H9 (cell line): Measurements from ENCODE around the gene NAT14. TPM values are rescaled to one million over a fixed set of nuclear protein-coding genes. Genes with fewer than 3 reads are reported as not detected.
"Not testable (repeated sequence)": the region's sequence is repeated elsewhere in the genome, so short reads cannot be mapped to it uniquely, and the experiment has no call there.

ENCODE experiments used
- DNase-seq: peaks from one replicate; pipeline ENCODE4 v3.0.0-alpha.2; 2017
- H2AFZ ChIP-seq: one replicate; pipeline ENCODE4 v1.6.1; 2013; ENCODE audit warnings: mild to moderate bottlenecking, low read length, control low read depth, moderate library complexity
- H2AK5ac ChIP-seq: 2 replicates; pipeline ENCODE4 v1.6.1; 2013; ENCODE audit warnings: low read length, control low read depth, mixed read lengths; ENCODE audit not compliant: insufficient read length
- H2BK120ac ChIP-seq: one replicate; pipeline ENCODE4 v1.6.1; 2013; ENCODE audit warnings: low read depth, mild to moderate bottlenecking, low read length, control low read depth, inconsistent platforms; ENCODE audit not compliant: poor library complexity, severe bottlenecking
- H2BK12ac ChIP-seq: 2 replicates; pipeline ENCODE4 v1.6.1; 2013; ENCODE audit warnings: low read length, control low read depth, mixed read lengths, low read depth; ENCODE audit not compliant: insufficient read length
- H2BK15ac ChIP-seq: 2 replicates; pipeline ENCODE4 v1.6.1; 2013; ENCODE audit warnings: low read depth, low read length, control low read depth
- H2BK20ac ChIP-seq: one replicate; pipeline ENCODE4 v1.6.1; 2013; ENCODE audit warnings: low read depth, mild to moderate bottlenecking, low read length, control low read depth, inconsistent platforms; ENCODE audit not compliant: poor library complexity, severe bottlenecking
- H2BK5ac ChIP-seq: 2 replicates; pipeline ENCODE4 v1.6.1; 2013; ENCODE audit warnings: low read length, control low read depth, mixed read lengths; ENCODE audit not compliant: insufficient read length
- H3K14ac ChIP-seq: 2 replicates; pipeline ENCODE4 v1.6.1; 2013; ENCODE audit warnings: low read length, control low read depth; ENCODE audit not compliant: insufficient read depth
- H3K18ac ChIP-seq: 2 replicates; pipeline ENCODE4 v1.6.1; 2013; ENCODE audit warnings: low read depth, mild to moderate bottlenecking, mixed read lengths, low read length, control low read depth; ENCODE audit not compliant: insufficient read length
- H3K23ac ChIP-seq: 2 replicates; pipeline ENCODE4 v1.6.1; 2013; ENCODE audit warnings: low read length, control low read depth, mixed read lengths, low read depth; ENCODE audit not compliant: insufficient read length
- H3K23me2 ChIP-seq: 2 replicates; pipeline ENCODE4 v1.6.1; 2013; ENCODE audit warnings: low read depth, mild to moderate bottlenecking, mixed read lengths, low read length, control low read depth; ENCODE audit not compliant: insufficient read length, poor library complexity, severe bottlenecking
- H3K27ac ChIP-seq: 2 replicates; pipeline ENCODE4 v1.5.1; 2013; ENCODE audit warnings: low read length, control low read depth, mixed read lengths, low read depth; ENCODE audit not compliant: insufficient read length
- H3K27me3 ChIP-seq: 2 replicates; pipeline ENCODE4 v1.6.1; 2013; ENCODE audit warnings: low read length, control low read depth, inconsistent platforms; ENCODE audit not compliant: insufficient read depth
- H3K4ac ChIP-seq: 2 replicates; pipeline ENCODE4 v1.6.1; 2013; ENCODE audit warnings: low read depth, mild to moderate bottlenecking, control low read depth, inconsistent platforms, low read length, moderate library complexity
- H3K4me1 ChIP-seq: 2 replicates; pipeline ENCODE4 v1.6.1; 2013; ENCODE audit warnings: low read length, control low read depth, inconsistent platforms; ENCODE audit not compliant: insufficient read depth
- H3K4me2 ChIP-seq: 2 replicates; pipeline ENCODE4 v1.6.1; 2013; ENCODE audit warnings: low read length, control low read depth, mixed read lengths; ENCODE audit not compliant: insufficient read length, insufficient read depth
- H3K56ac ChIP-seq: 2 replicates; pipeline ENCODE4 v1.6.1; 2013; ENCODE audit warnings: low read depth, mild to moderate bottlenecking, mixed read lengths, low read length, control low read depth; ENCODE audit not compliant: insufficient read length
- H3K79me1 ChIP-seq: 2 replicates; pipeline ENCODE4 v1.6.1; 2013; ENCODE audit warnings: low read depth, mild to moderate bottlenecking, moderate library complexity, low read length, control low read depth, inconsistent platforms; ENCODE audit not compliant: insufficient read depth, poor library complexity, severe bottlenecking
- H3K79me2 ChIP-seq: 2 replicates; pipeline ENCODE4 v1.6.1; 2013; ENCODE audit warnings: low read length, control low read depth, inconsistent platforms; ENCODE audit not compliant: insufficient read depth
- H3K9ac ChIP-seq: 2 replicates; pipeline ENCODE4 v1.6.1; 2013; ENCODE audit warnings: low read length, control low read depth, mixed read lengths; ENCODE audit not compliant: insufficient read length; ENCODE audit errors: extremely low read depth
- H3K9me3 ChIP-seq: one replicate; pipeline ENCODE4 v1.6.1; 2013; ENCODE audit warnings: low read depth, low read length, inconsistent platforms; ENCODE audit not compliant: control insufficient read depth
- H3T11ph ChIP-seq: one replicate; pipeline ENCODE4 v1.6.1; 2013; ENCODE audit warnings: mild to moderate bottlenecking, low read length, control low read depth, inconsistent platforms
- H4K20me1 ChIP-seq: one replicate; pipeline ENCODE4 v1.6.1; 2013; ENCODE audit not compliant: control insufficient read depth, insufficient read length, insufficient read depth
- H4K5ac ChIP-seq: 2 replicates; pipeline ENCODE4 v1.6.1; 2013; ENCODE audit warnings: low read depth, mild to moderate bottlenecking, mixed read lengths, low read length, control low read depth; ENCODE audit not compliant: insufficient read length
- H4K8ac ChIP-seq: replicated peaks from 2 replicates; pipeline ENCODE4 v1.6.1; 2013; ENCODE audit warnings: low read length, control low read depth, mixed read lengths, low read depth; ENCODE audit not compliant: insufficient read length
- H4K91ac ChIP-seq: 2 replicates; pipeline ENCODE4 v1.6.1; 2013; ENCODE audit warnings: low read depth, mild to moderate bottlenecking, moderate library complexity, mixed read lengths, low read length, control low read depth; ENCODE audit not compliant: insufficient read length
- H3K27ac Mint-ChIP-seq, 3 experiments: 2 replicates in 2 of 3; 3 replicates in 1 of 3; pipeline ENCODE4 v1.8.0; 2020 to 2021; ENCODE audit warnings: mixed read lengths in 3 of 3, mild to moderate bottlenecking in 1 of 3, moderate library complexity in 1 of 3
- H3K27me3 Mint-ChIP-seq: 2 replicates; pipeline ENCODE4 v1.8.0; 2021; ENCODE audit warnings: low read depth, mild to moderate bottlenecking, moderate library complexity, mixed read lengths
- H3K36me3 Mint-ChIP-seq, 3 experiments: 2 replicates in 2 of 3; 3 replicates in 1 of 3; pipeline ENCODE4 v1.8.0; 2020 to 2021; ENCODE audit warnings: low read depth in 3 of 3, mixed read lengths in 3 of 3; ENCODE audit not compliant: insufficient read depth in 1 of 3
- H3K4me1 Mint-ChIP-seq, 2 experiments: 2 replicates each; pipeline ENCODE4 v1.8.0; 2020; ENCODE audit warnings: mixed read lengths in 2 of 2
- H3K4me3 Mint-ChIP-seq, 2 experiments: 2 replicates in 1 of 2; 3 replicates in 1 of 2; pipeline ENCODE4 v1.8.0; 2020 to 2021; ENCODE audit warnings: mild to moderate bottlenecking in 2 of 2, mixed read lengths in 2 of 2, moderate library complexity in 1 of 2
- H3K9me3 Mint-ChIP-seq, 2 experiments: 2 replicates in 1 of 2; 3 replicates in 1 of 2; pipeline ENCODE4 v1.8.0; 2020; ENCODE audit warnings: mild to moderate bottlenecking in 2 of 2, mixed read lengths in 2 of 2, moderate library complexity in 1 of 2
- CTCF ChIP-seq: fragments of 200-600 bp; sonication (generic); conservative IDR thresholded peaks from 3 replicates; pipeline ENCODE4 v1.8.0; 2021; ENCODE audit warnings: antibody characterized with exemption, mild to moderate bottlenecking
- WGBS: extraction: QIAGEN DNeasy Blood & Tissue Kit; methylation state at CpG from one replicate; pipeline ENCODE4 v1.1.7; 2013; ENCODE audit warnings: missing lambda C conversion rate, low lambda C conversion rate, mixed read lengths; ENCODE audit not compliant: insufficient read length; ENCODE audit errors: extremely low coverage; 5-methylcytosine and 5-hydroxymethylcytosine counted together
- total RNA-seq: library from RNA; stranded (reverse); gene quantifications from 2 replicates; pipeline ENCODE4 v1.2.1, GENCODE V29; 2021

NAT14 gene
- total RNA-seq, 1 experiment from 2014 or later: 51.2 TPM

GRCh38 chr19:55495646-55496349 lies 10.8 kb downstream of the NAT14 start:
- DNase-seq: peak; percentile 85

GRCh38 chr19:55496820-55497219 lies 11.8 kb downstream of the NAT14 start:
- H3K27ac ChIP-seq, H3K56ac ChIP-seq, DNase-seq, H3K36me3 Mint-ChIP-seq, H3K23me2 ChIP-seq, H3K9ac ChIP-seq, H2AK5ac ChIP-seq, H3K4me3 Mint-ChIP-seq, H4K5ac ChIP-seq, H2AFZ ChIP-seq, H2BK120ac ChIP-seq, H3K23ac ChIP-seq, H3K14ac ChIP-seq, H2BK12ac ChIP-seq, H3K79me1 ChIP-seq, H3K9me3 ChIP-seq, H2BK20ac ChIP-seq, H3K27me3 ChIP-seq, H3K9me3 Mint-ChIP-seq, H3K18ac ChIP-seq, H3T11ph ChIP-seq, H3K4ac ChIP-seq, H4K91ac ChIP-seq, H3K4me1 ChIP-seq, H2BK5ac ChIP-seq, H3K79me2 ChIP-seq, H4K20me1 ChIP-seq, H3K4me2 ChIP-seq, H4K8ac ChIP-seq, H2BK15ac ChIP-seq: not testable (repeated sequence)
- no CpG with 5 or more reads among the region's 10 CpGs for WGBS
- Mint-ChIP-seq H3K27me3 (peaks cover 37% of the 10 kb centered on the region), H3K4me1 (peaks cover 21 to 27% of the 10 kb centered on the region in 2 experiments), H3K27ac (peak overlapping the region in 1 of 3 experiments; percentile 10; a peak in 1 of 7 replicates)

More at GRCh38 chr19:55495646-55496349, 10.8 kb downstream of the NAT14 start:
- Histone ChIP-seq H3K4me2 (no peak overlapping the region), H3K18ac (no peak overlapping the region), H3K27me3 (no peaks in the 10 kb centered on the region), H4K20me1 (no peaks in the 10 kb centered on the region), H2AK5ac (no peak overlapping the region), H3K27ac (no peak overlapping the region), H3K56ac (no peak overlapping the region), H3K79me1 (no peaks in the 10 kb centered on the region), H3K9ac (no peak overlapping the region), H3K4ac (no peak overlapping the region), H3K4me1 (no peaks in the 10 kb centered on the region), H3K14ac (no peak overlapping the region), H2BK15ac (no peak overlapping the region), H3K23me2 (no peaks in the 10 kb centered on the region), H2BK20ac (no peak overlapping the region), H4K8ac (no peak overlapping the region), H2BK12ac (no peak overlapping the region), H4K91ac (no peak overlapping the region), H3T11ph (no peak overlapping the region), H4K5ac (no peak overlapping the region), H2AFZ (no peak overlapping the region), H2BK120ac (no peak overlapping the region), H3K79me2 (no peaks in the 10 kb centered on the region), H3K9me3 (no peaks in the 10 kb centered on the region), H3K23ac (no peak overlapping the region), H2BK5ac (no peak overlapping the region)
- Mint-ChIP-seq H3K4me3 (peak overlapping the region in 1 of 2 experiments; percentile 18; a peak in 1 of 5 replicates), H3K27ac (peak overlapping the region in 1 of 3 experiments; percentile 68; a peak in 3 of 7 replicates), H3K27me3 (peaks cover 30% of the 10 kb centered on the region), H3K4me1 (peaks cover 21 to 27% of the 10 kb centered on the region in 2 experiments), H3K9me3 (no peaks in the 10 kb centered on the region), H3K36me3 (no peaks in the 10 kb centered on the region; a peak in 1 of 7 replicates)
- no peak for TF ChIP-seq CTCF
- WGBS: no CpG with 5 or more reads among the region's 11 CpGs
